GDM1 (cell line): ENCODE results near the gene SMIM24.
"Not testable (repeated sequence)": the region's sequence is repeated elsewhere in the genome, so short reads cannot be mapped to it uniquely, and the experiment has no call there.

ENCODE experiments used
- DNase-seq: peaks from one replicate; lab custom pipeline; 2025; lab: John Stamatoyannopoulos, UW

SMIM24 gene

GRCh38 chr19:3433805-3434540 lies 46.4 kb downstream of the SMIM24 start:
- DNase-seq = no peak

DNA sequence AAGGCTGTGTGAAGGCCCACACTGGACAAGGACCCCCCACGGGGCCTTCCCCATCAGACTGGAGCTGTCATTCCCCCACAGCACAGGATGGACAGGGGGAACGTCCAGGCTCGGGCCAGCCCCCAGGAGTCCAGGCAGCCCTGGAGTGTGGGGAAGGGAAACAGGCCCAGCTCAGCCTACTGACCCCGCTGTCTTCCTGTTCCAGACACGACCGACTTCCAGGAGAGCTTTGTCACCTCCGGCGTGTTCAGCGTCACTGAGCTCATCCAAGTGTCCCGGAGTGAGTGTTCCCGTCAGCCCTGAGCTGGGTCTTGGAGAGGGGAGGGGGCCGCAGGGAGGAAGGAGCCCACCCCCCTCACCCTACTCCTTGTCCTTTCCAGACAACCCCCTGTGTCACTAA lies 47.0 kb downstream of the SMIM24 start:
- no peak for DNase-seq

GRCh38 chr19:3431760-3432397 lies 48.4 kb downstream of the SMIM24 start:
- DNase-seq = no peak

DNA sequence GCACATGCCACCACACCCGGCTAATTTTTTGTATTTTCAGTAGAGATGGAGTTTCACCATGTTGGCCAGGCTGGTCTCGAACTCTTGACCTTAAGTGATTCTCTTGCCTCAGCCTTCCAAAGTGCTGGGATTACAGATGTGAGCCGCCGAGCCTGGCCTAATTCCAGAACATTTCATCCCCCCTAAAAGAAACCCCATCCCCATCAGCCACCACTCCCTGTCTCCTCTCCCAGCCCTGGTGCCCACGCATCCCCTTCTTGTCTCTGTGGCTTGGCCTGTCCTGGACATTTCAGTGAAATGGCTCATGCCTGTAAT lies 50.0 kb downstream of the SMIM24 start:
- DNase-seq = not testable (repeated sequence)

DNA sequence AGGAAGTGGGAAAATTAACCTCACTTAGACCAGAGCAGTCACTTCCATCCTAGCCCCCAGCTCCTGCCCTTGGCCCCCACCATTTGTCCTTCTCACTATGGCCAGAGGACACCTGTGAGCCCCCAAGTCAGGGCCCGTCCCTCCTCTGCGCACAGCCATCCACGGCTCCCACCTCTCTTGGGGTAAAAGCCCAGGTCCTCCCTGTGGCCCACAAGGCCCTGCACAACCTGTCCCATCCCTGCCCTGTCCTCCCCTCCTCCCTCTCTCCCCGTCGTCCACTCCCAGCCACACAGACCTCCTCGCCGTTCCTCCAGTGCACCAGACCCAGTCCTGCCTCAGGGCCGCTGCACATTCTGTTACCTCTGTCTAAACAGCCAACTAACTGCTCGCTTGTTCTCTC lies 53.9 kb downstream of the SMIM24 start:
- no peak for DNase-seq
